HFFc6 (cell line): ENCODE data around the gene GOPC. TPM values are rescaled to one million over a fixed set of nuclear protein-coding genes. Genes with fewer than 3 reads are reported as not detected.

Source experiments
- DNase-seq: peaks from one replicate; pipeline ENCODE4 v3.0.0-alpha.2; 2018
- H3K27ac Mint-ChIP-seq: 2 replicates; pipeline ENCODE4 v1.8.0; 2020; ENCODE audit warnings: mild to moderate bottlenecking, mixed read lengths
- H3K27me3 Mint-ChIP-seq: 2 replicates; pipeline ENCODE4 v1.8.0; 2021; ENCODE audit warnings: mild to moderate bottlenecking, moderate library complexity, mixed read lengths; ENCODE audit not compliant: insufficient read depth
- H3K36me3 Mint-ChIP-seq: 2 replicates; pipeline ENCODE4 v1.8.0; 2021; ENCODE audit warnings: low read depth, mixed read lengths
- H3K4me1 Mint-ChIP-seq: 2 replicates; pipeline ENCODE4 v1.8.0; 2020; ENCODE audit warnings: low read depth, mixed read lengths
- H3K4me3 Mint-ChIP-seq: 2 replicates; pipeline ENCODE4 v1.8.0; 2020; ENCODE audit warnings: mild to moderate bottlenecking, moderate library complexity, mixed read lengths
- H3K9me3 Mint-ChIP-seq: 2 replicates; pipeline ENCODE4 v1.8.0; 2020; ENCODE audit warnings: mild to moderate bottlenecking, mixed read lengths
- CTCF ChIP-seq: fragments of 200-600 bp; sonication (generic); IDR thresholded peaks from 2 replicates; pipeline ENCODE4 v1.5.0; 2021; ENCODE audit warnings: antibody characterized with exemption, mild to moderate bottlenecking
- total RNA-seq, 6 experiments: library from RNA; stranded (reverse); fragmentation: NEBNext Ultra II Directional; extraction: Animal tissue kit (Norgen Biotek cat#: 25700); gene quantifications; 2 replicates in 1 of 6; 3 replicates in 5 of 6; pipeline ENCODE4 v1.2.3, GENCODE V29; 2021

The GOPC gene
- total RNA-seq, 6 experiments from 2014 or later: 40.5 to 51.8 (median 45.4) TPM

DNA sequence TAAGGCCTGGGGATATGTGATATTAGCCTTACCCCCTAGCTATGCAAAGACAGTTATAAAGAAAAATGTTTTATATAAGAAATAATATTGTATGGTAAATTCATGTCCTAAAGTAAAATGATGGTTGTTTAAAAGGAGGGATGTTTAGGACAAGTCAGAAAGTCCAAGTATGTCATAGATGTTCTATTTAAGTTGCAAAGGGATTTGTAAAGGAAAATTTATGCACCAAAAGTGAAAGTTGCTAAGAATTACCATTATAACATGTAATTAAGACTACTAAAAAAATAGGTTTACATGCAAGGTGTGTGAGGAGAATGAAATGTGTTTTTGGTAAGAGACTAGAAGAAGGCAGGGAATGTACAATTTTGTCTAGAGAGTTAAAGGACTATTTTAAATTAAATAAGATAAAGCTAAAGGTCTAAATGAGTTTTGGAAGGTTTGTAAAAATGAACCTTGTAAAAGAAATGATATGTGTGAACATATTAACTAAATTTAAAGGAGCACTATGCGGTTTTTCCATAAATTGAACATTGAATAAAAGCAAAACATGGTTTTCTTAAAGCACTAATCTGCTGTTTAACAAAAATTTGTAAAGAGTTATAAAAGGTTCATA lies 22.7 kb upstream of the GOPC start:
- TF ChIP-seq CTCF: no peak
- Mint-ChIP-seq H3K9me3 (peaks cover 25% of the 10 kb centered on the region), H3K4me1 (no peaks in the 10 kb centered on the region), H3K36me3 (peaks cover 5% of the 10 kb centered on the region), H3K27ac (no peak overlapping the region), H3K4me3 (no peak overlapping the region), H3K27me3 (peaks cover 3% of the 10 kb centered on the region; the same call in 1 of the 2 replicates)
- no peak for DNase-seq

- H3K4me3 Mint-ChIP-seq: no peak overlapping the region
- H3K27me3 Mint-ChIP-seq: peaks cover 3% of the 10 kb centered on the region; the same call in 1 of the 2 replicates
- DNase-seq: no peak
- no peak for TF ChIP-seq CTCF
- no peak overlapping the region for H3K27ac Mint-ChIP-seq
- H3K4me1 Mint-ChIP-seq: peaks cover 15% of the 10 kb centered on the region
- H3K36me3 Mint-ChIP-seq: no peaks in the 10 kb centered on the region
- H3K9me3 Mint-ChIP-seq: peaks cover 6% of the 10 kb centered on the region
These were observed 16.9 kb upstream of the GOPC start for GRCh38 chr6:117619178-117619577.

DNA sequence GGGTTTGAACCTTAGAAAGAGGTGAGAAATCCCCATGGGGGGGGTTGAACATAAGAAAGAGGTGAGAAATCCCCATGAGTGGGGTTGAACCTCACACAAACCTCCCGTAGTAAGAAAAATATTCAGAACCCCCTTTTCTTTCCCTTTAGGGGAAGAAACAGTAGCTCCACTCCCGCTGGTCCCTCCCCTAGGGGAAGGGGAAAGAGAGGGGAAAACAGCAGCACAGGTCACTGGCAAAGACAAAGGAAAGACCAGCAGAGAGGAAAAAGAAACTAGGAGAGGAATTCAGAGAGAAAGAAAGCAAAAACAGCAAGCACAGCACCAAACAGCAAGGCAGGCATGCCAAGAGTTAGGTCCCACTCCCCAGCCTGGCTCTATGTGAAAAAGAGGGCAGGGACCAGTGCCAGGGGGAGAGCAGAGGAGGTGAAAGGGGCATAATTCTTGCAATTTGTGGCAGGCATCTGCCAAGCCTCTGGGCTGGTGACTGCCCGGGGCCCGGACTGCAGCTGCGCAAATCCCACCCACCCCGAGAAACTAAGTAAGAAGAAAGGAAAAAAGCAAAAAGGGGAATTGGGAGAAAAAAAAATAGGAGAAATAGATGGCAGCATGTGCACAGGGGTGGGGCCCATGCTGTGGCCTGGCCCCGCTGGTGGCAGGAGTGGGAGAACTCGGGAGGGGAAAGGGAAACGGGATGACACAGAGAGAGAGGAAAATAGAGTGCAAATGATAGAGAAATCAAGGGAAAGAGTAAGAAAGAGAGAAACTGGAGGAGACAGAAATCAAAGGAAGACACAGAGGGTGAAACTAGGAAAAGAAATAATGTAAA lies 15.1 kb upstream of the GOPC start:
- Mint-ChIP-seq H3K4me3 (no peak overlapping the region), H3K27ac (no peak overlapping the region), H3K27me3 (peaks cover 3% of the 10 kb centered on the region; the same call in 1 of the 2 replicates), H3K9me3 (no peaks in the 10 kb centered on the region), H3K36me3 (no peaks in the 10 kb centered on the region), H3K4me1 (peaks cover 33% of the 10 kb centered on the region)
- DNase-seq: no peak
- no peak for TF ChIP-seq CTCF

DNA sequence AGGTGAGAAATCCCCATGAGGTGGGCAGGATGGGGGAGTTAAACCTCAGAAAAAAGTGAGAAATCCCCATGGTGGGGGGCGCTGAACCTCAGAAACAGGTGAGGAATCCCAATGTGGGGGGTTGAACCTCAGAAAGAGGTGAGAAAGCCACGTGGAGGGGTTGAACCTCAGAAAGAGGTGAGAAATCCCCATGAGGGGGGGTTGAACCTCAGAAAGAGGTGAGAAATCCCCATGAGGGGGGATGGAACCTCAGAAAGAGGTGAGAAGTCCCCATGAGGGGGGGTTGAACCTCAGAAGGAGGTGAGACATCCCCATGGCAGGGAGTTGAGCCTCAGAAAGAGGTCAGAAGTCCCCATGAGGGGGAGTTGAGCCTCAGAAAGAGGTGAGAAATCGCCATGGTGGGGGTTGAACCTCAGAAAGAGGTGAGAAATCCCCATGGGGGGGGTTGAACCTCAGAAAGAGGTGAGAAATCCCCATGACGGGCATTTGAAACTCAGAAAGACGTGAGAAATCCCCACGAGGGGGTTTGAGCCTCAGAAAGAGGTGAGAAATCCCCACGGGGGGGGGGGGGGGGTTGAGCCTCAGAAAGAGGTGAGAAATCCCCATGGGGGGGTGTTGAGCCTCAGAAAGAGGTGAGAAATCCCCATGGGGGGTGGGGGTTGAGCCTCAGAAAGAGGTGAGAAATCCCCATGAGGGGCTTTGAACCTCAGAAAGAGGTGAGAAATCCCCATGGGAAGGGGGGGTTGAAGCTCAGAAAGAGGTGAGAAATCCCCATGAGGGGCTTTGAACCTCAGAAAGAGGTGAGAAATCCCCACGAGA lies 14.3 kb upstream of the GOPC start:
- peaks cover 33% of the 10 kb centered on the region for H3K4me1 Mint-ChIP-seq
- DNase-seq: no peak
- no peaks in the 10 kb centered on the region for H3K9me3 Mint-ChIP-seq
- H3K36me3 Mint-ChIP-seq: no peaks in the 10 kb centered on the region
- no peak for TF ChIP-seq CTCF
- peaks cover 6% of the 10 kb centered on the region for H3K27me3 Mint-ChIP-seq
- H3K4me3 Mint-ChIP-seq: no peak overlapping the region
- no peak overlapping the region for H3K27ac Mint-ChIP-seq

DNA sequence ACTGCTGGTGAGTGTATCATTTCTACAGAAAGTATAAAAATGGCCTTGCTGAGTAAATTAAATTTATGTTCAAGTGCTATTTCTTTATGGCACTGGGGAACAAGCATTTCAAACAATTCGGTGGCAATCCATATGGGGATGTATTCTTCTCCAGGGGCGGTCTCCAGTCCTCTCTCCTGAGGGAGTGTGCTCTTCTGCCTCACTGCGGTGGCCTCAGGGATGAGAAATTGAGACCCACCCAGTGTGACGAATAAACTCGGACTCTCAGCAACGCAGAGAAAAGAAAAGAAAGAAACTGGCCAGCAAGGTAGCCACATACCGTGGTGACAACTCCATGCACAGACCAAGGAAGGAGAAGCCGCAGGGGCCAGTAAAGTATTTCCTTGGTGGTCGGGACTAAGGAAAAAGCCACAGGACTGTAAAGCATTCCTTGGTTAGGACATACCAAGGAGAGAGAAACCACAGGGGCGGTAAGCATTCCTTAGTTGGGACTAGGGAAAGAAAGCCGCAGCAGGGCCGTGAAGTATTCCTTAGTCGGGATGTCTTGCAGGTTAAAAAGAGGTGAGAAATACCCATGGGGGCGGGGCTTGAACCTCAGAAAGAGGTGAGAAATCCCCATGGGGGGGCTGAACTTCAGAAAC lies 13.6 kb upstream of the GOPC start:
- no peak overlapping the region for H3K27ac Mint-ChIP-seq
- peaks cover 6% of the 10 kb centered on the region for H3K27me3 Mint-ChIP-seq
- TF ChIP-seq CTCF: no peak
- DNase-seq: no peak
- peaks cover 33% of the 10 kb centered on the region for H3K4me1 Mint-ChIP-seq
- no peaks in the 10 kb centered on the region for H3K36me3 Mint-ChIP-seq
- H3K9me3 Mint-ChIP-seq: no peaks in the 10 kb centered on the region
- H3K4me3 Mint-ChIP-seq: no peak overlapping the region
